ENCODE data around the gene THBS1. TPM values are rescaled to one million over a fixed set of nuclear protein-coding genes. Genes with fewer than 3 reads are reported as not detected.

THBS1 gene
- total RNA-seq, 1 donor from 2014 or later = 35.4 TPM

GRCh38 chr15:39645138-39645975 lies 64.5 kb downstream of the THBS1 start:
- peak; percentile 52 for DNase-seq (ENCODE audit: missing footprints)
- ATAC-seq = peak; percentile 59
- intact Hi-C loops (cut with DNase I) = no loop called here

DNA sequence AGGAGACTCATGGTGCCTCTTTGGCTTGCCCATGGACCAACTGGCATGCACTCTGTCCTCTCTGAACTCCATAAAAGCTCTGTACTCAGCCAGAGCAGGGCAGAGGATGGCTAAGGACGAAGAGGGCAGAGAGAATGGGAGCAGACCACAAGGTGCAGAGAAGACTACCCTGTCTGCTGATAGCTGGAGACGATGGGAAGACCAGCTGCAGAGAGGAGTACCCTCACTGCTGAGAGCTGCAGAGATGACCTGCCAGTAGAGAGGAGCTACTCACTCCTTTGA lies 65.0 kb downstream of the THBS1 start:
- intact Hi-C loops (cut with DNase I) = no loop called here
- ATAC-seq (no peak), DNase-seq (ENCODE audit: missing footprints) (no peak)

DNA sequence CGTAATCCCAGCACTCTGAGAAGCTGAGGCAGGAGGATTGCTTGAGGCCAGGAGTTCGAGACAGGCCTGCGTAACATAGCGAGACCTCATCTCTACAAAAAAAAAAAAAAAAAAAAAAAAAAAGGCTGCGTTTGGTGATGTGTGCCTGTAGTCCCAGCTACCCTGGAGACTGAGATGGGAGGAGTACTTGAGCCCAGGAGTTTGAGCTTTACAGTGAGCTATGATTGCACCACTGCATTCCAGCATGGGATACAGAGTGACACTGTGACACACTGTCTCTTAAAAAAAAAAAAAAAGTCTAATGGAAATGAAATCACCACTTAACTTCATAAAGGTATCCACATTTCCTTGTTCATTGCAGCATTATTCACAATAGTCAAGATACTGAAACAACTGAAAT lies 65.5 kb downstream of the THBS1 start:
- DNase-seq (ENCODE audit: missing footprints) = no peak

More for the DNA sequence above, 65.5 kb downstream of the THBS1 start:
- intact Hi-C loops (cut with DNase I) = no loop called here
- ATAC-seq = no peak

Other genes starting within 250 kb of the THBS1 start
- 0.73 TPM for gene FSIP1, start 201.8 kb downstream of the THBS1 start, total RNA-seq